RWPE2 (cell line): ENCODE results near the gene FAM168A.

Experiments used
- ATAC-seq: fragments of 200-7000 bp; cut with Tn5 transposase; 3 replicates; pipeline ENCODE4 v1.9.1; 2021; ENCODE audit warnings: low read depth
- DNase-seq: peaks from one replicate; pipeline ENCODE4 v3.0.0-alpha.2; 2020; ENCODE audit warnings: low spot score
- H3K27ac ChIP-seq: fragments of 450-650 bp; 2 replicates; pipeline ENCODE4 v1.5.1; 2017; ENCODE audit warnings: mild to moderate bottlenecking; ENCODE audit not compliant: poor library complexity, severe bottlenecking
- H3K27me3 ChIP-seq: fragments of 250-450 bp; sonication (Bioruptor Pico); 2 replicates; pipeline ENCODE4 v1.5.1; 2021; ENCODE audit warnings: mild to moderate bottlenecking, moderate library complexity; ENCODE audit not compliant: insufficient read depth, poor library complexity, severe bottlenecking
- H3K36me3 ChIP-seq: fragments of 250-450 bp; sonication (Bioruptor Pico); 2 replicates; pipeline ENCODE4 v1.5.1; 2020; ENCODE audit warnings: low read depth, mild to moderate bottlenecking, moderate library complexity
- H3K4me1 ChIP-seq: fragments of 250-450 bp; sonication (Bioruptor Pico); 2 replicates; pipeline ENCODE4 v1.5.1; 2021; ENCODE audit warnings: mild to moderate bottlenecking, moderate library complexity; ENCODE audit not compliant: insufficient read depth, poor library complexity, severe bottlenecking
- H3K4me3 ChIP-seq: fragments of 250-450 bp; sonication (Bioruptor Pico); 2 replicates; pipeline ENCODE4 v1.5.1; 2021; ENCODE audit warnings: mild to moderate bottlenecking, moderate library complexity; ENCODE audit not compliant: severe bottlenecking
- H3K9me3 ChIP-seq: fragments of 250-450 bp; sonication (Bioruptor Pico); 2 replicates; pipeline ENCODE4 v1.5.1; 2021; ENCODE audit warnings: mild to moderate bottlenecking, moderate library complexity; ENCODE audit not compliant: severe bottlenecking
- CTCF ChIP-seq: fragments of 450-650 bp; IDR thresholded peaks from one replicate; pipeline ENCODE4 v1.5.1; 2017; ENCODE audit warnings: mild to moderate bottlenecking, moderate library complexity; ENCODE audit not compliant: poor library complexity, severe bottlenecking

FAM168A gene

GRCh38 chr11:73366265-73366610 lies 231.7 kb downstream of the FAM168A start:
- H3K4me1 ChIP-seq = no peaks in the 10 kb centered on the region
- H3K9me3 ChIP-seq = no peaks in the 10 kb centered on the region
- no peak overlapping the region for H3K4me3 ChIP-seq
- H3K27me3 ChIP-seq = no peaks in the 10 kb centered on the region
- no peak overlapping the region for H3K27ac ChIP-seq
- ATAC-seq = no peak
- no peak for TF ChIP-seq CTCF
- no peak for DNase-seq
- H3K36me3 ChIP-seq = peaks cover 16% of the 10 kb centered on the region; the same call in 1 of the 2 replicates

DNA sequence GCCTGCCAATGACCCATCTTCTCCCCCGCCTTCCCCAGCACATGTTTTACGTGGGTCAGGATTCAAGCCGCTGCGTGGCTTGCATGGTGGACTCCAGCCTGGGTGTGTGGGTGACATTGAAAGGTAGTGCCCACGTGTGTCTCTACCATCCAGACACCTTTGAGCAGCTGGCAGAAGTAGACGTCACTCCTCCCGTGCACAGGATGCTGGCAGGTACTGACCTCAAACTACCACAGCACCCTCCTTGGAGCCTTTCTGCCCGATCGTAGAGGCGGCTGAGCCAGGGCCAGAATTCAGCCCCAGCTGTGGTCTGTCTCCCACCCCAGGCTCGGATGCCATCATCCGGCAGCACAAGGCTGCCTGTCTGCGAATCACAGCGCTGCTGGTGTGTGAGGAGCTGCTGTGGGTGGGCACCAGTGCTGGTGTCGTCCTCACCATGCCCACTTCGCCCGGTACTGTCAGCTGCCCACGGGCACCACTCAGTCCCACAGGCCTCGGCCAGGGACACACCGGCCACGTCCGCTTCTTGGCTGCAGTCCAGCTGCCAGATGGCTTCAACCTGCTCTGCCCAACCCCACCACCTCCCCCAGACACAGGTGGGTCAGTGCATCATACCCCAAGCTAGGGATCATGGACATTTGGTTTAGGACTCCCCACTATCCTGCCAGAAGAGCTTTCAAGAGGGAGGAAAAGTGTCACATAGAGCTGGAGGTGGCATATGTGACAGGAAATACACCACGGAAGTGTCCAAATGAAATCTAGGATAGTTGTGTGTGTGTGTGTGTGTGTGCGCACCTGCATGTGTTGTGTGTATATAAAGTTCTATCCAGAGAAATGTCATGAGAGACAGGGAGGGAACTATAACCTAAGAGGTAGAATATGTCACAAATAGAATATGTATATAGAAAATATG lies 232.3 kb downstream of the FAM168A start:
- H3K36me3 ChIP-seq = peaks cover 16% of the 10 kb centered on the region; the same call in 1 of the 2 replicates
- no peak for ATAC-seq
- no peak for TF ChIP-seq CTCF
- H3K4me3 ChIP-seq = no peak overlapping the region
- H3K27me3 ChIP-seq = no peaks in the 10 kb centered on the region
- DNase-seq = no peak
- no peak overlapping the region for H3K27ac ChIP-seq
- H3K4me1 ChIP-seq = no peaks in the 10 kb centered on the region
- no peaks in the 10 kb centered on the region for H3K9me3 ChIP-seq

DNA sequence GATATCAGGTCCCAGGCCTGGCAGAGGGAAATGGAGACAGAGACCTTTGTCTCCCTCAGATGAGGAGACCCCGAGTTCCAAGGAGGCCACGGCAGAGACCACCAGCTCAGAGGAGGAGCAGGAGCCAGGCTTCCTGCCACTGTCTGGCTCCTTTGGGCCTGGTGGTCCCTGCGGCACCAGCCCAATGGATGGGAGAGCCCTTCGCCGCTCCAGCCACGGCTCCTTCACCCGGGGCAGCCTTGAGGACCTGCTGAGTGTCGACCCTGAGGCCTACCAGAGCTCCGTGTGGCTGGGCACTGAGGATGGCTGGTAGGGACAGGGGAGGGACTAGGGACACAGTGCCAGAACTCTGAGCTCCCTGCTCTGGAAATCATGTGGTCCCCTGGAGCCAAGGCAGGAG lies 234.8 kb downstream of the FAM168A start:
- Histone ChIP-seq H3K4me1 (no peaks in the 10 kb centered on the region), H3K9me3 (no peaks in the 10 kb centered on the region), H3K27ac (no peak overlapping the region), H3K36me3 (peaks cover 16% of the 10 kb centered on the region; the same call in 1 of the 2 replicates), H3K27me3 (no peaks in the 10 kb centered on the region), H3K4me3 (no peak overlapping the region)
- no peak for DNase-seq
- ATAC-seq = no peak
- no peak for TF ChIP-seq CTCF

DNA sequence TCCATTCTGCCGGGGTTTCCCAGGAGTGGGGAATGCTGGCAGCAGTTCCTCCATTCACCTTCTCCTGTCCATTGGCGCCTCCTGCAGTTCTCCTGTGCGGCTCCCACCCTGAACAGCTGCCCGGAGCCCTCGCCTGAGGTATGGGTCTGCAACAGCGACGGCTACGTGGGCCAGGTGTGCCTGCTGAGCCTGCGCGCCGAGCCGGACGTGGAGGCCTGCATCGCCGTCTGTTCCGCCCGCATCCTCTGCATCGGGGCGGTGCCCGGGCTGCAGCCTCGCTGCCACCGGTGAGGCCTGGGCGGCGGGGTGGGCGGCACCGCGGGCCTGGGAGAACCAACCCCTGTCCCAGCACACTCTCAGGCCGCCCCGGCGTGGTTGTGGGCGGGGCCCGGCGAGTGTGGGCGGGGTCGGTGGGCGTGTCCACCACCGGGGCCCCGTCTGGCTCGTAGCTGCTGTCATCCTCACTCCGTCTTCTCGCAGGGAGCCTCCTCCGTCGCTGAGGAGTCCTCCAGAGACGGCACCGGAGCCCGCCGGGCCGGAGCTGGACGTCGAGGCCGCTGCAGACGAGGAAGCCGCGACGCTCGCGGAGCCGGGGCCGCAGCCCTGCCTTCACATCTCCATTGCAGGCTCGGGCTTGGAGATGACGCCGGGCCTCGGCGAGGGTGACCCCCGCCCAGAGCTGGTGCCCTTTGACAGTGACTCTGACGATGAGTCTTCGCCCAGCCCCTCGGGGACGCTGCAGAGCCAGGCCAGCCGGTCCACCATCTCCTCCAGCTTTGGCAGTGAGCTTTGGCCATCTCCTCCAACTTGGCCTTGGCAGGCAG lies 235.7 kb downstream of the FAM168A start:
- H3K4me3 ChIP-seq = no peak overlapping the region
- ATAC-seq = no peak
- TF ChIP-seq CTCF = no peak
- no peaks in the 10 kb centered on the region for H3K27me3 ChIP-seq
- no peak for DNase-seq
- no peaks in the 10 kb centered on the region for H3K9me3 ChIP-seq
- H3K36me3 ChIP-seq = peaks cover 16% of the 10 kb centered on the region; the same call in 1 of the 2 replicates
- no peaks in the 10 kb centered on the region for H3K4me1 ChIP-seq
- H3K27ac ChIP-seq = no peak overlapping the region
